Naive thymus-derived CD8-positive, alpha-beta T cell (primary cell): Measurements from ENCODE around the gene SMIM43. TPM values are rescaled to one million over a fixed set of nuclear protein-coding genes. Genes with fewer than 3 reads are reported as not detected.
"Not testable (repeated sequence)": the region's sequence is repeated elsewhere in the genome, so short reads cannot be mapped to it uniquely, and the experiment has no call there.

Experiments used
- ATAC-seq, 2 donors: fragments of 150-1000 bp; cut with Tn5 transposase in 1 of 2; sonication (Bioruptor Pico), chemical (Tn5 transposase) in 1 of 2; 1 replicate in 1 of 2; 2 replicates in 1 of 2; pipeline ENCODE4 v1.10.0; 2021; ENCODE audit warnings: mild to moderate bottlenecking in 2 of 2, moderate library complexity in 2 of 2
- POLR2A ChIA-PET: fragments of 350-600 bp; sonication (Branson Sonifier 250); formaldehyde crosslinking; loops from one replicate; lab custom pipeline; 2021; ENCODE audit warnings: antibody characterized with exemption; lab: Charles Lee
- DNase-seq, 10 donors: peaks; one replicate each; pipeline versions ENCODE4 v3.0.0 to v3.0.0-alpha.2; 2020 to 2022
- H3K27ac Mint-ChIP-seq, 10 donors: one replicate each; pipeline ENCODE4 v1.8.0; 2020 to 2022; ENCODE audit warnings: mild to moderate bottlenecking in 10 of 10, mixed read lengths in 10 of 10, moderate library complexity in 4 of 10, inconsistent platforms in 1 of 10
- H3K27me3 Mint-ChIP-seq, 5 donors: one replicate each; pipeline ENCODE4 v1.8.0; 2021 to 2022; ENCODE audit warnings: mixed read lengths in 5 of 5
- H3K36me3 Mint-ChIP-seq, 3 donors: one replicate each; pipeline ENCODE4 v1.8.0; 2020 to 2022; ENCODE audit warnings: mixed read lengths in 3 of 3, mild to moderate bottlenecking in 2 of 3, inconsistent platforms in 1 of 3
- H3K4me1 Mint-ChIP-seq, 4 donors: one replicate each; pipeline ENCODE4 v1.8.0; 2021 to 2022; ENCODE audit warnings: mixed read lengths in 4 of 4
- H3K4me3 Mint-ChIP-seq, 10 donors: one replicate each; pipeline ENCODE4 v1.8.0; 2020 to 2022; ENCODE audit warnings: mild to moderate bottlenecking in 10 of 10, mixed read lengths in 10 of 10, moderate library complexity in 6 of 10, inconsistent platforms in 1 of 10
- H3K9me3 Mint-ChIP-seq, 9 donors: one replicate each; pipeline ENCODE4 v1.8.0; 2020 to 2022; ENCODE audit warnings: mixed read lengths in 9 of 9, mild to moderate bottlenecking in 3 of 9, inconsistent platforms in 1 of 9, moderate library complexity in 1 of 9
- polyA plus RNA-seq, 3 donors: library from polyadenylated mRNA; unstranded; fragments of 300-500 nt; fragmentation: Illumina TruSeq; gene quantifications; one replicate each; pipeline ENCODE4 v1.2.3, GENCODE V29; 2021
- total RNA-seq, 8 experiments: library from RNA in 2 of 8; stranded (reverse) in 2 of 8; gene quantifications; one replicate each; pipeline ENCODE4 v1.2.3 and lab custom pipeline; 2021 to 2026

SMIM43 gene
- total and polyA plus RNA-seq, 5 experiments from 2014 or later = not detected

GRCh38 chr4:121741751-121742150 lies 23.2 kb downstream of the SMIM43 start:
- DNase-seq (no peak), ATAC-seq (no peak)
- H3K27me3 Mint-ChIP-seq = peaks cover under 1 to 11% (median 6%) of the 10 kb centered on the region in 5 donors
- POLR2A ChIA-PET = no interaction called here
- peaks cover 0 to 2% (median 0%) of the 10 kb centered on the region in 9 donors for H3K9me3 Mint-ChIP-seq
- H3K36me3 Mint-ChIP-seq = peaks cover 0 to 1% (median 0%) of the 10 kb centered on the region in 3 donors
- H3K4me1 Mint-ChIP-seq = no peaks in the 10 kb centered on the region
- no peak overlapping the region for H3K4me3 Mint-ChIP-seq
- H3K27ac Mint-ChIP-seq = no peak overlapping the region

DNA sequence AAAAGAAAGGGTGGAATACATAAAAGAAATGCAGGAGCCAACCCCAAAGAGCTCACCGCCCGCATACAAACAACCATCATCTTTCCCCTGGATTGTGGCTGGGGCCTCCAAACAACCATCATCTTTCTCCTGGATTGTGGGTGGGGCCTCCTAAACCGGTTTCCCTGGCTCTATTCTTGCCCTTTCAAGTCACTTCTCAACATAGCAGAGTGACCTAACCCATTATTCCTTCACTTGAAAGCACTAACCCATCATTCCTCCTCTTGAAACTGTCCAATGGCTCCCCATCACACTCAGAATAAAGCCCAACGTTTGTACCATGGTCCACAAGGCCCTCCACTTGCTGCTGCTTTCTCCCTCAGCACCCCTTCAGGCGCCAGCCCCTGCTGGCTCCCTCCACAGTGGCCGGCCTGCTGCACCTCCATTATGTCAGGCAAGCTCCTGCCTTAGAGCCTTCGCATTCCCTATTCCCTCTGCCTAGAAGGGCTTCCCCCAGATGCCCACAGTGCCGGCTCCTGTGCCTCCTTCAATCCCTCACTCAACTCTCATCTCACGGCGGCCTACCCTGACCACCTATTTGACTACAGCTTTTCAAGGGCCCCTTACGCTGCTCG lies 24.1 kb downstream of the SMIM43 start:
- POLR2A ChIA-PET = no interaction called here
- no peak overlapping the region for H3K4me3 Mint-ChIP-seq
- H3K9me3 Mint-ChIP-seq = peaks cover 0 to 2% (median 0%) of the 10 kb centered on the region in 9 donors
- no peak for DNase-seq
- no peaks in the 10 kb centered on the region for H3K4me1 Mint-ChIP-seq
- no peaks in the 10 kb centered on the region for H3K36me3 Mint-ChIP-seq
- no peak overlapping the region for H3K27ac Mint-ChIP-seq
- no peak for ATAC-seq
- H3K27me3 Mint-ChIP-seq = peaks cover 6 to 16% (median 12%) of the 10 kb centered on the region in 5 donors

DNA sequence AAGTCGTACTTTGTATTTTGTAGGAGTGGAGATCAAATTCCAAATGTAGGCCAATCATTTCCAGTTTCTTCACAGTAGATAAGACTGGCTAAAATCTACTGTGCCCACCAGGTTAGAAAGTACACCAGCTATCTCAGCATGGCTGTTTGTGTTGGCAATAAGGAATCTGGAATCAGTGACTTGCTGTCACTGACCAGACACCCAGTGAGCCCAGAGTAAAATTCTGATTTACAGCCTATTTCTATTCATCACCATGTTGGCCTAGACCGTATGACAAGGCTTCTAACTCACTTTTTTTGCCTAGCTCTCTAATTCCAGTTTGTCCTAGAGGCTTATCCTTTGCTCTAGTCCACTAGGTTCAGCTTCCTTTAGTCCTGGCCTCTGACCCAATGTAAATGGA lies 25.4 kb downstream of the SMIM43 start:
- H3K36me3 Mint-ChIP-seq = no peaks in the 10 kb centered on the region
- peaks cover 6 to 16% (median 12%) of the 10 kb centered on the region in 5 donors for H3K27me3 Mint-ChIP-seq
- H3K4me1 Mint-ChIP-seq = no peaks in the 10 kb centered on the region
- no peaks in the 10 kb centered on the region for H3K9me3 Mint-ChIP-seq
- no peak for ATAC-seq
- H3K27ac Mint-ChIP-seq = no peak overlapping the region
- no peak overlapping the region for H3K4me3 Mint-ChIP-seq
- DNase-seq = no peak
- POLR2A ChIA-PET = no interaction called here

GRCh38 chr4:121738780-121739535 lies 26.0 kb downstream of the SMIM43 start:
- H3K27me3 Mint-ChIP-seq = peaks cover 6 to 16% (median 12%) of the 10 kb centered on the region in 5 donors
- H3K36me3 Mint-ChIP-seq = no peaks in the 10 kb centered on the region
- H3K4me3 Mint-ChIP-seq = no peak overlapping the region
- no peak for DNase-seq
- no peak for ATAC-seq
- POLR2A ChIA-PET = no interaction called here
- no peaks in the 10 kb centered on the region for H3K9me3 Mint-ChIP-seq
- no peak overlapping the region for H3K27ac Mint-ChIP-seq
- H3K4me1 Mint-ChIP-seq = no peaks in the 10 kb centered on the region

GRCh38 chr4:121737846-121738554 lies 27.0 kb downstream of the SMIM43 start:
- no peak for ATAC-seq
- no peak for DNase-seq
- Mint-ChIP-seq H3K4me1 (no peaks in the 10 kb centered on the region), H3K9me3 (no peaks in the 10 kb centered on the region), H3K27me3 (peaks cover 6 to 16% (median 12%) of the 10 kb centered on the region in 5 donors), H3K27ac (no peak overlapping the region), H3K4me3 (no peak overlapping the region), H3K36me3 (no peaks in the 10 kb centered on the region)
- POLR2A ChIA-PET = no interaction called here

GRCh38 chr4:121736735-121737351 lies 28.1 kb downstream of the SMIM43 start:
- DNase-seq (peak in 3 of 10 donors; percentile 2 to 15 (median 13)), ATAC-seq (no peak)
- peaks cover 6 to 18% (median 13%) of the 10 kb centered on the region in 5 donors for H3K27me3 Mint-ChIP-seq
- H3K27ac Mint-ChIP-seq = no peak overlapping the region
- no peaks in the 10 kb centered on the region for H3K4me1 Mint-ChIP-seq
- POLR2A ChIA-PET = no interaction called here
- H3K9me3 Mint-ChIP-seq = no peaks in the 10 kb centered on the region
- H3K4me3 Mint-ChIP-seq = no peak overlapping the region
- no peaks in the 10 kb centered on the region for H3K36me3 Mint-ChIP-seq

- ATAC-seq (no peak), DNase-seq (no peak)
- no peaks in the 10 kb centered on the region for H3K4me1 Mint-ChIP-seq
- peaks cover 0 to 3% (median 0%) of the 10 kb centered on the region in 9 donors for H3K9me3 Mint-ChIP-seq
- no peak overlapping the region for H3K27ac Mint-ChIP-seq
- H3K36me3 Mint-ChIP-seq = no peaks in the 10 kb centered on the region
- no peak overlapping the region for H3K4me3 Mint-ChIP-seq
- peaks cover 6 to 16% (median 13%) of the 10 kb centered on the region in 5 donors for H3K27me3 Mint-ChIP-seq
- POLR2A ChIA-PET = no interaction called here
Measured at GRCh38 chr4:121734571-121734970, 30.4 kb downstream of the SMIM43 start.

- Mint-ChIP-seq H3K27ac (no peak overlapping the region), H3K27me3 (peaks cover 6 to 16% (median 13%) of the 10 kb centered on the region in 5 donors), H3K4me1 (no peaks in the 10 kb centered on the region), H3K9me3 (peaks cover 0 to 3% (median 0%) of the 10 kb centered on the region in 9 donors), H3K4me3 (no peak overlapping the region), H3K36me3 (no peaks in the 10 kb centered on the region)
- POLR2A ChIA-PET = no interaction called here
- ATAC-seq (no peak), DNase-seq (no peak)
Measured at GRCh38 chr4:121733942-121734341, 31.0 kb downstream of the SMIM43 start.

DNA sequence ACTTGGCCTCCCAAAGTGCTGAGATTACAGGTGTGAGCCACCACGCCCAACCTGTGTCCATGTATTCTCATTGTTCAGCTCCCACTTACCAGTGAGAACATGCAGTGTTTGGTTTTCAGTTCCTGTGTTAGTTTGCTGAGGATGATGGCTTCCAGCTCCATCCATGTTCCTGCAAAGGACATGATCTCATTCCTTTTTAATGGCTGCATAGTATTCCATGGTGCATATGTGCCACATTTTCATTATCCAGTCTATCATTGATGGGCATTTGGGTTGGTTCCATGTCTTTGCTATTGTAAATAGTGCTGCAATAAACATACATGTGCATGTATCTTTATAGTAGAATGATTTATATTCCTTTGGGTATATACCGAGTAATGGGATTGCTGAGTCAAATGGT lies 35.2 kb downstream of the SMIM43 start:
- ATAC-seq, H3K4me1 Mint-ChIP-seq, H3K27ac Mint-ChIP-seq, DNase-seq, POLR2A ChIA-PET, H3K9me3 Mint-ChIP-seq, H3K27me3 Mint-ChIP-seq, H3K4me3 Mint-ChIP-seq, H3K36me3 Mint-ChIP-seq: not testable (repeated sequence)

- Mint-ChIP-seq H3K9me3 (peaks cover 0 to 3% (median 0%) of the 10 kb centered on the region in 9 donors), H3K4me3 (no peak overlapping the region), H3K27me3 (peaks cover 0 to 6% (median 0%) of the 10 kb centered on the region in 5 donors), H3K4me1 (no peaks in the 10 kb centered on the region), H3K36me3 (no peaks in the 10 kb centered on the region), H3K27ac (no peak overlapping the region)
- no peak for ATAC-seq
- POLR2A ChIA-PET = no interaction called here
- no peak for DNase-seq
Measured at GRCh38 chr4:121728798-121729226, 36.2 kb downstream of the SMIM43 start.

- Mint-ChIP-seq H3K27me3 (peaks cover 0 to 6% (median 0%) of the 10 kb centered on the region in 5 donors), H3K4me1 (no peaks in the 10 kb centered on the region), H3K27ac (no peak overlapping the region), H3K9me3 (peaks cover 0 to 3% (median 0%) of the 10 kb centered on the region in 9 donors), H3K36me3 (no peaks in the 10 kb centered on the region), H3K4me3 (no peak overlapping the region)
- ATAC-seq (no peak), DNase-seq (no peak)
- POLR2A ChIA-PET = no interaction called here
Measured at GRCh38 chr4:121728066-121728465, 36.9 kb downstream of the SMIM43 start.

GRCh38 chr4:121726642-121727268 lies 38.2 kb downstream of the SMIM43 start:
- no peak overlapping the region for H3K27ac Mint-ChIP-seq
- peak; percentile 62 to 66 for ATAC-seq
- peaks cover 0 to 4% (median 0%) of the 10 kb centered on the region in 5 donors for H3K27me3 Mint-ChIP-seq
- POLR2A ChIA-PET = no interaction called here
- H3K4me1 Mint-ChIP-seq = no peaks in the 10 kb centered on the region
- DNase-seq = peak in 3 of 10 donors; percentile 31 to 44 (median 41)
- no peaks in the 10 kb centered on the region for H3K36me3 Mint-ChIP-seq
- no peak overlapping the region for H3K4me3 Mint-ChIP-seq
- H3K9me3 Mint-ChIP-seq = peaks cover 0 to 3% (median 0%) of the 10 kb centered on the region in 9 donors
